PC-9 (cell line): ENCODE measurements around the gene MYO10. TPM values are rescaled to one million over a fixed set of nuclear protein-coding genes. Genes with fewer than 3 reads are reported as not detected.

Experiments used
- BruUV-seq: library from RNA; stranded (reverse); fragments of 400-500 nt; replicated peaks from 2 replicates; lab custom pipeline; 2021; lab: Mats Ljungman, UMichigan
- CTCF ChIA-PET: fragments of 300-600 bp; sonication (Branson Sonifier 250); formaldehyde crosslinking; loops from one replicate; lab custom pipeline; 2022; ENCODE audit warnings: antibody characterized with exemption; lab: Charles Lee
- POLR2A ChIA-PET: fragments of 300-600 bp; sonication (Branson Sonifier 250); formaldehyde crosslinking; loops from one replicate; lab custom pipeline; 2022; ENCODE audit warnings: antibody characterized with exemption; ENCODE audit not compliant: unreplicated experiment; lab: Charles Lee
- DNase-seq, 2 experiments: peaks; one replicate each; pipeline versions ENCODE4 v3.0.0 to v3.0.0-alpha.2; 2015 to 2022; ENCODE audit warnings: mixed read lengths in 1 of 2
- H2AFZ ChIP-seq: fragments of 200-600 bp; sonication (generic); 2 replicates; pipeline ENCODE4 v1.8.1; 2017; ENCODE audit warnings: antibody characterized with exemption
- H3F3A ChIP-seq: fragments of 200-600 bp; sonication (generic); 2 replicates; pipeline ENCODE4 v1.8.1; 2017; ENCODE audit warnings: antibody characterized with exemption, mild to moderate bottlenecking, low read depth; ENCODE audit not compliant: insufficient read depth
- H3K27ac ChIP-seq: fragments of 200-600 bp; sonication (generic); 2 replicates; pipeline ENCODE4 v1.6.1; 2016; ENCODE audit warnings: mixed run types
- H3K27me3 ChIP-seq: fragments of 200-600 bp; sonication (generic); 2 replicates; pipeline ENCODE4 v1.6.1; 2016; ENCODE audit warnings: low read depth, mixed run types; ENCODE audit not compliant: insufficient read depth
- H3K36me3 ChIP-seq: fragments of 200-600 bp; sonication (generic); 2 replicates; pipeline ENCODE4 v1.6.1; 2016; ENCODE audit warnings: low read depth, mixed run types
- H3K4me1 ChIP-seq: fragments of 200-600 bp; sonication (generic); replicated peaks from 2 replicates; pipeline ENCODE4 v1.6.1; 2016; ENCODE audit warnings: mixed run types; ENCODE audit not compliant: insufficient read depth
- H3K4me2 ChIP-seq: fragments of 200-600 bp; sonication (generic); 2 replicates; pipeline ENCODE4 v1.6.1; 2017; ENCODE audit warnings: mixed run types
- H3K4me3 ChIP-seq: fragments of 200-600 bp; sonication (generic); 2 replicates; pipeline ENCODE4 v1.6.1; 2016; ENCODE audit warnings: mixed run types
- H3K79me2 ChIP-seq: fragments of 200-600 bp; sonication (generic); 2 replicates; pipeline ENCODE4 v1.6.1; 2017; ENCODE audit warnings: low read depth, mixed run types
- H3K9me2 ChIP-seq: fragments of 200-600 bp; sonication (generic); 2 replicates; pipeline ENCODE4 v1.8.1; 2017; ENCODE audit warnings: mild to moderate bottlenecking; ENCODE audit not compliant: insufficient read depth
- H3K9me3 ChIP-seq: fragments of 200-600 bp; sonication (generic); 2 replicates; pipeline ENCODE4 v1.8.1; 2016; ENCODE audit warnings: low read depth; ENCODE audit not compliant: insufficient read depth
- H4K20me1 ChIP-seq: fragments of 200-600 bp; sonication (generic); 2 replicates; pipeline ENCODE4 v1.8.1; 2017; ENCODE audit not compliant: insufficient read depth
- CTCF ChIP-seq: fragments of 200-600 bp; sonication (generic); conservative IDR thresholded peaks from 2 replicates; pipeline ENCODE4 v1.6.1; 2017; ENCODE audit warnings: mixed run types, antibody characterized with exemption, mild to moderate bottlenecking, moderate library complexity
- EZH2 ChIP-seq: fragments of 200-600 bp; sonication (generic); IDR thresholded peaks from 2 replicates; pipeline ENCODE4 v1.8.0; 2017; ENCODE audit warnings: antibody characterized with exemption, low read depth
- intact Hi-C: fragments of 100-400 bp; cut with micrococcal nuclease; formaldehyde crosslinking; loops from one replicate; pipeline ENCODE4 v1.10.0; 2022; ENCODE audit not compliant: unreplicated experiment
- total RNA-seq: library from RNA; stranded (reverse); gene quantifications from 2 replicates; pipeline ENCODE4 v1.2.3, GENCODE V29; 2021

The MYO10 gene
- total RNA-seq, 1 experiment from 2014 or later: 92.8 TPM

GRCh38 chr5:16902846-16903245 is 33.2 kb downstream of the MYO10 start:
- Histone ChIP-seq H3K79me2 (peaks cover 90% of the 10 kb centered on the region), H3K36me3 (no peaks in the 10 kb centered on the region), H3F3A (peaks cover 6% of the 10 kb centered on the region; the same call in 1 of the 2 replicates), H4K20me1 (no peaks in the 10 kb centered on the region), H3K4me1 (peaks cover 31% of the 10 kb centered on the region), H3K27ac (no peak overlapping the region), H3K27me3 (no peaks in the 10 kb centered on the region), H3K9me3 (no peaks in the 10 kb centered on the region), H2AFZ (no peak overlapping the region), H3K4me2 (no peak overlapping the region), H3K9me2 (no peaks in the 10 kb centered on the region; the same call in 1 of the 2 replicates), H3K4me3 (no peak overlapping the region)
- DNase-seq: no peak
- BruUV-seq: no TSS peak
- no peak for TF ChIP-seq CTCF
- no peak for TF ChIP-seq EZH2
- ChIA-PET CTCF (no interaction called here), POLR2A (no interaction called here)
- intact Hi-C loops: no loop called here

GRCh38 chr5:16901021-16901644 is 35.0 kb downstream of the MYO10 start:
- Histone ChIP-seq H3K27ac (no peak overlapping the region), H3K9me3 (no peaks in the 10 kb centered on the region), H3K4me3 (no peak overlapping the region), H3K9me2 (no peaks in the 10 kb centered on the region), H3K4me1 (peaks cover 42% of the 10 kb centered on the region), H3K27me3 (no peaks in the 10 kb centered on the region), H2AFZ (no peak overlapping the region), H3K36me3 (no peaks in the 10 kb centered on the region), H3K79me2 (peaks cover 90% of the 10 kb centered on the region), H4K20me1 (no peaks in the 10 kb centered on the region), H3F3A (peaks cover 13% of the 10 kb centered on the region; the same call in 1 of the 2 replicates), H3K4me2 (no peak overlapping the region)
- CTCF ChIA-PET: no interaction called here
- intact Hi-C loops: no loop called here
- DNase-seq: no peak
- BruUV-seq: no TSS peak
- TF ChIP-seq CTCF (no peak), EZH2 (no peak)
- POLR2A ChIA-PET: interaction anchor here (0.6 kb wide), 1 partner anchor 66 kb away, joined by 4 read pairs; no protein-coding TSS in a partner anchor

- BruUV-seq: no TSS peak
- CTCF ChIA-PET: no interaction called here
These were observed 36.9 kb downstream of the MYO10 start for GRCh38 chr5:16899171-16899570.

More at GRCh38 chr5:16899171-16899570, 36.9 kb downstream of the MYO10 start:
- H3F3A ChIP-seq: peaks cover 22% of the 10 kb centered on the region
- peaks cover 83% of the 10 kb centered on the region for H3K79me2 ChIP-seq
- intact Hi-C loops: no loop called here
- H3K27me3 ChIP-seq: no peaks in the 10 kb centered on the region
- no peak overlapping the region for H3K4me3 ChIP-seq
- no peak overlapping the region for H2AFZ ChIP-seq
- POLR2A ChIA-PET: no interaction called here
- H3K4me1 ChIP-seq: peaks cover 52% of the 10 kb centered on the region
- H3K9me2 ChIP-seq: no peaks in the 10 kb centered on the region
- no peaks in the 10 kb centered on the region for H3K36me3 ChIP-seq
- peak overlapping the region; percentile 23; the same call in 1 of the 2 replicates for H3K27ac ChIP-seq
- DNase-seq: peak; percentile 56 to 66
- no peaks in the 10 kb centered on the region for H3K9me3 ChIP-seq
- H4K20me1 ChIP-seq: no peaks in the 10 kb centered on the region
- no peak overlapping the region for H3K4me2 ChIP-seq
- TF ChIP-seq CTCF (no peak), EZH2 (no peak)
